NCI-H187 (cell line): ENCODE results near the gene DNAH7.
"Not testable (repeated sequence)": the region's sequence is repeated elsewhere in the genome, so short reads cannot be mapped to it uniquely, and the experiment has no call there.

Experiments used
- DNase-seq, 2 experiments: peaks; one replicate each; lab custom pipeline; 2025; lab: John Stamatoyannopoulos, UW

The DNAH7 gene

GRCh38 chr2:196068271-196069209 lies at the start of gene DNAH7:
DNAH7 (minus strand) TSS chr2:196068837; CDS start chr2:196068711, 126 bp downstream.
- DNase-seq: peak; percentile 31 to 41

DNA sequence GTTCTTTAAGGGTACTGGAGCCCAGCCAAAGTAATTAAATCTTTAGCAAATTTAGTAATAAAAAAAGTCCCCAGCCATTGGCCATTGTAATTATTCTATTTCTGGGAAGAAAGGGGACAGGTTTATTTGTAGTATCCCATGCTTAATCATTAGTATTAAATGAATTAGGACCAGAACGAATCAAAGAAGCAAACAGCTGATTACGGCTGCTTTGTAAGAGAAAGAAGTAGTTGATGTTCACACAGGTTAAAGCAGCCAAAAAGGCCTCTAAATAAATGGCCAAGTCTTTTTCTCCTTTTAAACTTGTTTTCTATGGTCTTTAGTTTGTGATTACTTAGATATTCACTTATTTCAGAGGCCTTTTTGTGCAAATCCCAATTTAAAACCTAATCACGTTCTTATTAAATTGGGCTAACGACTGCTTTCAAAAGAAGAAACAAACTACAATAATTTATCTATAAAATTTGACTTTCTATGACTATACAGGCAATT lies 48.6 kb upstream of the DNAH7 start:
- no peak for DNase-seq

- DNase-seq: no peak
Observed at GRCh38 chr2:196113061-196113974, 44.7 kb upstream of the DNAH7 start.

DNA sequence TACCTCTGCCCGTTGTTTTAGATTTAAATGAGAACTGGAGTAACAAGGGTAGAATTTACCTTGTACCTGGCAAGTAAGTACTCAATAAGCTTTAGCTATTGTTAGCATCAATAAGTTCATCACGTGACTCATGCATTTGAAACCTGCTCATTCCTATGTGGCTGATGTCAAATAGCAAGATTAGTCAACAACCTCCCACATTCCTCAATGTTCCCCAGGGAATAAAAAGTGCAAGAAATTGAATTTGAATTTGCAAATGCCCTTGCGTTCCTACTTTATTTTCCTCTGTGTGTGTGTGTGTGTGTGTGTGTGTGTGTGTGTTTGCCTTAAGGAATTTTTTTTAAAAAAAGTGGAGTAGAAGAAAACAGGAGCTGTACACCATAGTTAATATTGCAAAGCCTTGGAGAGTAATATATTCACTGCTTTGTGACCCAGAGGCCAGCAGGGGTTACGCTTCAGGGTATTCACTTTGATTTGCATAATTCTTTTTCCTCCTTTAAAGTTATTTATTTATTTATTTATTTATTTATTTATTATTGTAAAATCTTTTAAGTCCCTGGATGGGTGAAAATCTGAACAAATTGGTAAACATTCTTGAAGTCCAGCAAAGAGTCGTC lies 43.9 kb upstream of the DNAH7 start:
- no peak for DNase-seq

DNA sequence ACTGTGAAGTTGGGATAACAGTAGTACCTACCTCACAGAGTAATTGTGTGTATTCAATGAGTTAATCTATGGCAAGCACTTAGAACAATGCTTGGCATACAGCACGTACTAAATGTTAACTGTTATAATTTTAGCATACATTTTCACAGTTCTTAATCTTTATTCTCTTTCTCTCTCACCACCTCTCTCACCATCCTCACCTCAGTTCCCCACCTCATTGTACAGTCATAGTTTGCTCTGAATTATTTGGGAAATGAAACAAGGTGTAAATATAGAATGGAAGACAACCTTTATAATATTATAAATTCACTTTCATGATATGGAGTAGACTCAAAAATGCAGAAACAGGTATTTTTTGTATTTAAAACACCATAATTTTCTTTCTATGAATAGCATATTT lies 40.0 kb upstream of the DNAH7 start:
- DNase-seq: no peak

- no peak for DNase-seq
Observed at GRCh38 chr2:196105951-196106350, 37.3 kb upstream of the DNAH7 start.

- no peak for DNase-seq
Observed at GRCh38 chr2:196104066-196104465, 35.4 kb upstream of the DNAH7 start.

DNA sequence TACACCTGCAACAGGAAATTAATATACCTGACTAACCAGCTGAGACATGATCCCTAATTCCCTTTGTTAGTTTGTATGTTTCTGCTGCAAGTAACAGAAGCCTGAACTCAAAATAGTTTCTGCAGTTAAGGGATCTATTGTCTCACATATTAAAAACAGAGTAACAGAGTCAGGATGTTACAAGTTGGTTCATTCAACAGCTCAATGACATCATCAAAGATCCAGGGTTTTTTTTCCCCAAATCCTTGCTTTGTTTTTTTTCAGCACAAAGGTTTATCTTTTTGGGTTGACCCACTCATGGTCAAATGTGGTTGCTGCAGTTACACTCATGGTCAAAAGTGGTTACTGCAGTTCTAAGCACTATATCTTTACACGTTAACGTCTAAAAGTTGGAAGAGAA lies 35.0 kb upstream of the DNAH7 start:
- no peak for DNase-seq

DNA sequence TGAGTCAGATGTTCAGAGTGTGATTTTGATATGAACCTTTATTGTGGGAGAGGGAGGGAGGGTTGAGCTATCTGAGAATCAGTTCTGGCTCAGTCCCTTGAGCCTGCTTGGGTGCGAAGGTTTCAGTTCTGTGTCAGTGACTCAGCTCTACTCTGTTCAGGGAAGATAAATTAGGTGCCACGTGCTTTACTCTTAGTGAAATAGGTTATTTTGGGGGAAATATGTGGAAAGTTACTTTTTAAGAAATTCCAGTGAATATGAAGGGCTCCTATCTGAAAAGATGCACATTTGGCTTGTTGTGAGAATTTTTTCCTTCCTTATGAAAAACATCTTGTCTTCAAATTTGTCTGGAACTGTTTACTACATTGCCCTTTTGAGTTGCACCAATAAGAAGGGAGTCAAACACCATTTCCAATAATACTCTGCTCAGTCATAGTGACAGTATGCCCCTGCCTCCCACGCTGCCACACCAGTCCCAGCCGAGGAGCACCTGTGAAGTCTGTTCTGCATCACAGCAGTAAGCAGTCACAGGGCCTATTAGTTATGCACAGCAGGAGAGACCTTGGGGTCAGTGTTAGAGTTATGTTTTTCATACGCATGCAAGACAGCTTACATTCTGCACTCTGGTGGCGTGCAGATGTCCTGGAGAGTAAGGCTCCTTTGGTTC lies 32.8 kb upstream of the DNAH7 start:
- DNase-seq: no peak

- no peak for DNase-seq
Observed at GRCh38 chr2:196099916-196100315, 31.3 kb upstream of the DNAH7 start.

- DNase-seq: no peak
Observed at GRCh38 chr2:196097864-196098660, 29.4 kb upstream of the DNAH7 start.

- no peak for DNase-seq
Observed at GRCh38 chr2:196096982-196097745, 28.5 kb upstream of the DNAH7 start.

DNA sequence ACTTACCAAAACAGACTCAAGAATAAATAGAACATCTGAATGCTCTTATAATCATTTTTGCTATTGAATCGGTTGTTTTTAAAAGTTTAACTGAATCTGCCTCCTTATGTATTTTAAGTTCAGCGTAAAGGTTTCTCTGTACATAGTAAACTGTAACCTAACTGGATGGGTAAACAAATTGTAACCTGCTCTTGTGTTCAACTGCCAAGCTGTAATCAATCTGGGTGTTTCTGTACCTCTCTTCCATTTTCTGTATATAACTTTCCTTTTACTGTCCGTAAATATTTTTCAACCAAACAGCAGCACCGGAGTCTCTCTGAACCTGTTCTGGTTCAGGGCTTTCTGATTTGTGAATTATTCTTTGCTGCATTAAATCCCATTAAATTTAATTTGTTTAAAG lies 27.6 kb upstream of the DNAH7 start:
- no peak for DNase-seq

DNA sequence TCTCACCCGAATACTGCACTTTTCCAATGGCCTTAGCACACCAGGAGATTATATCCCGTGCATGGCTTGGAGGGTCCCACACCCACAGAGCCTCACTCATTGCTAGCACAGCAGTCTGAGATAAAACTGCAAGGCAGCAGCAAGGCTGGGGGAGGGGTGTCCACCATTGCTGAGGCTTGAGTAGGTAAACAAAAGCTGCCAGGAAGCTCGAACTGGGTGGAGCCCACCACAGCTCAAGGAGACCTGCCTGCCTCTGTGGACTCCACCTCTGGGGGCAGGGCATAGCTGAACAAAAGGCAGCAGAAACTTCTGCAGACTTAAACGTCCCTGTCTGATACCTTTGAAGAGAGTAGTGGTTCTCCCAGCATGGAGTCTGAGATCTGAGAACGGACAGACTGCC lies 20.8 kb upstream of the DNAH7 start:
- not testable (repeated sequence) for DNase-seq

- no peak for DNase-seq
Observed at GRCh38 chr2:196088203-196088602, 19.6 kb upstream of the DNAH7 start.

DNA sequence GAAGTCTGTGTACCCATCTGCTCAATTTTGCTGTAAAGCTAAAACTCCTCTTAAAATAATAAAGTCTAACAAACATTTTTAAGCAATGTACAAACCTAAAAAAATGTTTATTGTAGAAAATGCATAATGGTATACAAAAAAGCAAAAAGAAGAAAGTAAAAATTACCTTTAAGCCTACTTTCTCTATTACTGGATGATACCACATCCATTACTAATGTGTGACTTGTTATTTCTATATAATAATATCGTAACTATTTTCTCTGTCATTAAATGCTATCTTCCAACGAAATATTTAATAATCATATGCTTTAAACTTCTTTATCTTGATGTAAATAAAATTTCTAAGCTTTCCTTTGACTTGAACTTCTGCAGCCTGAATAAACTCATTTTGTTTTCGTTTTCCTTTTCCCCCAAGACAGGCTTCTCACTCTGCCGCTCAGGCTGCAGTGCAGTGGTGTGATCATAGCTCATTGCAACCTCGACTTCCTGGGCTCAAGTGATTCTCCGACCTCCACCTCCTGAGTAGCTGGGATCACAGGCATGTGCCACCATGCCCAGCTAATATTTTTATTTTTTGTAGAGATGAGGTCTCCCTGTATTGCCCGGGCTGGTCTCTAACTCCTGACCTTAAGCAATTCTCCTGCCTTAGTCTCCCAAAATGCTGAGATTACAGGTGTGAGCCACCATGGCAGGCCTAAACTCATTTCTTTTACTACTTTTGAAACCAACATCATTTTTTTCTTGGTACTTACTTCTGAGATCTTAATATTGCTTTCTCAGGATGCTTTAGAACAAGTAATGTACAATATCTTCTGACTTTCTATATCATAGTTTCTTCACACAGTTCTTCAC lies 18.1 kb upstream of the DNAH7 start:
- DNase-seq: no peak

DNA sequence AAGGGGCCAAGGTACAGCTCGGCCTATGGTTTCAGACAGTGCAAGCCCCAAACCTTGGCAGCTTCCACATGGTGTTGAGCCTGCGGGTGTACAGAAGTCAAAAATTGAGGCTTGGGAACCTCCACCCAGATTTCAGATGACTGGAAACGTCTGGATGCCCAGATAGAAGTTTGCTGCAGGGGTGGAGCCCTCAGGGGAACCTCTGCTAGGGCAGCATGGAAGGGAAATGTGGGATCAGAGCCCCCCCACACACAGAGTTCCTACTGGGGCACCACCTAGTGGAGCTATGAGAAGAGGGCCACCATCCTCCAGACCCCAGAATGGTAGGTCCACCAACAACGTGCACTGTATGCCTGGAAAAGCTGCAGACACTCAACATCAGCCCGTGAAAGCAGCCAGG lies 15.0 kb upstream of the DNAH7 start:
- DNase-seq: no peak

- DNase-seq: no peak
Observed at GRCh38 chr2:196080526-196080925, 11.9 kb upstream of the DNAH7 start.

- no peak for DNase-seq
Observed at GRCh38 chr2:196079052-196079451, 10.4 kb upstream of the DNAH7 start.
